Measurements from ENCODE around the gene SELENBP1. TPM values are rescaled to one million over a fixed set of nuclear protein-coding genes. Genes with fewer than 3 reads are reported as not detected.

The SELENBP1 gene
- total RNA-seq, 1 donor from 2014 or later: 74.6 TPM

- no peaks in the 10 kb centered on the region for H3K27me3 ChIP-seq (ENCODE audit: control insufficient read depth in 3 of 3, insufficient read depth in 3 of 3, low read length in 3 of 3)
- peak overlapping the region; percentile 60 to 95 (median 85) for H3K4me3 ChIP-seq (ENCODE audit: low read length in 3 of 3)
- peaks cover 31 to 33% (median 31%) of the 10 kb centered on the region in 3 donors for H3K4me1 ChIP-seq (ENCODE audit: control insufficient read depth in 3 of 3, insufficient read depth in 3 of 3, low read length in 3 of 3)
- H3K36me3 ChIP-seq (ENCODE audit: control insufficient read depth in 3 of 3, insufficient read depth in 3 of 3, low read length in 3 of 3): peaks cover 5 to 15% (median 14%) of the 10 kb centered on the region in 3 donors
- H3K9ac ChIP-seq (ENCODE audit: low read depth in 1 of 3, low read length in 3 of 3): peak overlapping the region; percentile 74 to 91 (median 81)
- peak overlapping the region; percentile 89 for H3K27ac ChIP-seq (ENCODE audit: low read depth, low read length)
- no peaks in the 10 kb centered on the region for H3K9me3 ChIP-seq (ENCODE audit: control insufficient read depth in 3 of 3, low read length in 3 of 3)
Measured at GRCh38 chr1:151327903-151328674, 44.4 kb downstream of the SELENBP1 start.

GRCh38 chr1:151327223-151327902 is 45.1 kb downstream of the SELENBP1 start, which contains the start of gene PI4KB:
Gene PI4KB (minus strand): TSS chr1:151327416. CDS start chr1:151316481, 10,935 bp downstream.
- H3K27me3 ChIP-seq (ENCODE audit: control insufficient read depth in 3 of 3, insufficient read depth in 3 of 3, low read length in 3 of 3): no peaks in the 10 kb centered on the region
- H3K36me3 ChIP-seq (ENCODE audit: control insufficient read depth in 3 of 3, insufficient read depth in 3 of 3, low read length in 3 of 3): peaks cover 7 to 20% (median 17%) of the 10 kb centered on the region in 3 donors
- peak within 1 kb of the TSS; percentile 74 to 91 (median 81) for H3K9ac ChIP-seq (ENCODE audit: low read depth in 1 of 3, low read length in 3 of 3)
- H3K4me3 ChIP-seq (ENCODE audit: low read length in 3 of 3): peak within 1 kb of the TSS; percentile 60 to 95 (median 85)
- H3K27ac ChIP-seq (ENCODE audit: low read depth, low read length): peak within 1 kb of the TSS; percentile 89
- H3K4me1 ChIP-seq (ENCODE audit: control insufficient read depth in 3 of 3, insufficient read depth in 3 of 3, low read length in 3 of 3): peaks cover 31 to 33% (median 31%) of the 10 kb centered on the region in 3 donors
- H3K9me3 ChIP-seq (ENCODE audit: control insufficient read depth in 3 of 3, low read length in 3 of 3): no peaks in the 10 kb centered on the region

- H3K4me3 ChIP-seq (ENCODE audit: low read length in 3 of 3): peak overlapping the region; percentile 60 to 95 (median 85)
- H3K4me1 ChIP-seq (ENCODE audit: control insufficient read depth in 3 of 3, insufficient read depth in 3 of 3, low read length in 3 of 3): peaks cover 31 to 33% (median 33%) of the 10 kb centered on the region in 3 donors
Measured at GRCh38 chr1:151326619-151327222, 45.8 kb downstream of the SELENBP1 start.

GRCh38 chr1:151325646-151326429 is 46.7 kb downstream of the SELENBP1 start:
- Histone ChIP-seq H3K4me1 (ENCODE audit: control insufficient read depth in 3 of 3, insufficient read depth in 3 of 3, low read length in 3 of 3) (peaks cover 31 to 33% (median 33%) of the 10 kb centered on the region in 3 donors), H3K36me3 (ENCODE audit: control insufficient read depth in 3 of 3, insufficient read depth in 3 of 3, low read length in 3 of 3) (peaks cover 7 to 25% (median 19%) of the 10 kb centered on the region in 3 donors), H3K27me3 (ENCODE audit: control insufficient read depth in 3 of 3, insufficient read depth in 3 of 3, low read length in 3 of 3) (no peaks in the 10 kb centered on the region), H3K9me3 (ENCODE audit: control insufficient read depth in 3 of 3, low read length in 3 of 3) (no peaks in the 10 kb centered on the region), H3K27ac (ENCODE audit: low read depth, low read length) (peak overlapping the region; percentile 89), H3K4me3 (ENCODE audit: low read length in 3 of 3) (peak overlapping the region; percentile 60 to 95 (median 85)), H3K9ac (ENCODE audit: low read depth in 1 of 3, low read length in 3 of 3) (peak overlapping the region; percentile 74 to 91 (median 81))

More at GRCh38 chr1:151326619-151327222, 45.8 kb downstream of the SELENBP1 start:
- Histone ChIP-seq H3K27me3 (ENCODE audit: control insufficient read depth in 3 of 3, insufficient read depth in 3 of 3, low read length in 3 of 3) (no peaks in the 10 kb centered on the region), H3K9me3 (ENCODE audit: control insufficient read depth in 3 of 3, low read length in 3 of 3) (no peaks in the 10 kb centered on the region), H3K9ac (ENCODE audit: low read depth in 1 of 3, low read length in 3 of 3) (peak overlapping the region; percentile 74 to 91 (median 81)), H3K27ac (ENCODE audit: low read depth, low read length) (peak overlapping the region; percentile 89), H3K36me3 (ENCODE audit: control insufficient read depth in 3 of 3, insufficient read depth in 3 of 3, low read length in 3 of 3) (peaks cover 7 to 25% (median 17%) of the 10 kb centered on the region in 3 donors)

GRCh38 chr1:151325231-151325630 is 47.3 kb downstream of the SELENBP1 start:
- H3K36me3 ChIP-seq (ENCODE audit: control insufficient read depth in 3 of 3, insufficient read depth in 3 of 3, low read length in 3 of 3): peaks cover 7 to 30% (median 24%) of the 10 kb centered on the region in 3 donors
- H3K4me3 ChIP-seq (ENCODE audit: low read length in 3 of 3): no peak overlapping the region
- H3K27ac ChIP-seq (ENCODE audit: low read depth, low read length): no peak overlapping the region
- H3K27me3 ChIP-seq (ENCODE audit: control insufficient read depth in 3 of 3, insufficient read depth in 3 of 3, low read length in 3 of 3): no peaks in the 10 kb centered on the region
- peak overlapping the region in 2 of 3 donors; percentile 11 to 81 for H3K9ac ChIP-seq (ENCODE audit: low read depth in 1 of 3, low read length in 3 of 3)
- no peaks in the 10 kb centered on the region for H3K9me3 ChIP-seq (ENCODE audit: control insufficient read depth in 3 of 3, low read length in 3 of 3)
- H3K4me1 ChIP-seq (ENCODE audit: control insufficient read depth in 3 of 3, insufficient read depth in 3 of 3, low read length in 3 of 3): peaks cover 31 to 33% (median 33%) of the 10 kb centered on the region in 3 donors

- peaks cover 33 to 35% (median 34%) of the 10 kb centered on the region in 3 donors for H3K4me1 ChIP-seq (ENCODE audit: control insufficient read depth in 3 of 3, insufficient read depth in 3 of 3, low read length in 3 of 3)
- no peaks in the 10 kb centered on the region for H3K9me3 ChIP-seq (ENCODE audit: control insufficient read depth in 3 of 3, low read length in 3 of 3)
- no peak overlapping the region for H3K27ac ChIP-seq (ENCODE audit: low read depth, low read length)
- peak overlapping the region in 1 of 3 donors; percentile 41 for H3K9ac ChIP-seq (ENCODE audit: low read depth in 1 of 3, low read length in 3 of 3)
- H3K36me3 ChIP-seq (ENCODE audit: control insufficient read depth in 3 of 3, insufficient read depth in 3 of 3, low read length in 3 of 3): peaks cover 7 to 35% (median 24%) of the 10 kb centered on the region in 3 donors
- no peaks in the 10 kb centered on the region for H3K27me3 ChIP-seq (ENCODE audit: control insufficient read depth in 3 of 3, insufficient read depth in 3 of 3, low read length in 3 of 3)
- no peak overlapping the region for H3K4me3 ChIP-seq (ENCODE audit: low read length in 3 of 3)
Measured at GRCh38 chr1:151324390-151324930, 48.0 kb downstream of the SELENBP1 start.

GRCh38 chr1:151318975-151319374 is 53.5 kb downstream of the SELENBP1 start:
- peak overlapping the region in 1 of 3 donors; percentile 51 for H3K9ac ChIP-seq (ENCODE audit: low read depth in 1 of 3, low read length in 3 of 3)
- no peak overlapping the region for H3K4me3 ChIP-seq (ENCODE audit: low read length in 3 of 3)
- H3K27me3 ChIP-seq (ENCODE audit: control insufficient read depth in 3 of 3, insufficient read depth in 3 of 3, low read length in 3 of 3): no peaks in the 10 kb centered on the region
- no peaks in the 10 kb centered on the region for H3K9me3 ChIP-seq (ENCODE audit: control insufficient read depth in 3 of 3, low read length in 3 of 3)
- no peak overlapping the region for H3K27ac ChIP-seq (ENCODE audit: low read depth, low read length)
- H3K36me3 ChIP-seq (ENCODE audit: control insufficient read depth in 3 of 3, insufficient read depth in 3 of 3, low read length in 3 of 3): peaks cover 21 to 53% (median 36%) of the 10 kb centered on the region in 3 donors
- H3K4me1 ChIP-seq (ENCODE audit: control insufficient read depth in 3 of 3, insufficient read depth in 3 of 3, low read length in 3 of 3): peaks cover 9 to 18% (median 14%) of the 10 kb centered on the region in 3 donors

- Histone ChIP-seq H3K4me3 (ENCODE audit: low read length in 3 of 3) (no peak overlapping the region), H3K27ac (ENCODE audit: low read depth, low read length) (no peak overlapping the region), H3K9me3 (ENCODE audit: control insufficient read depth in 3 of 3, low read length in 3 of 3) (no peaks in the 10 kb centered on the region), H3K36me3 (ENCODE audit: control insufficient read depth in 3 of 3, insufficient read depth in 3 of 3, low read length in 3 of 3) (peaks cover 21 to 56% (median 27%) of the 10 kb centered on the region in 3 donors), H3K4me1 (ENCODE audit: control insufficient read depth in 3 of 3, insufficient read depth in 3 of 3, low read length in 3 of 3) (peaks cover 39 to 51% (median 45%) of the 10 kb centered on the region in 3 donors), H3K27me3 (ENCODE audit: control insufficient read depth in 3 of 3, insufficient read depth in 3 of 3, low read length in 3 of 3) (no peaks in the 10 kb centered on the region), H3K9ac (ENCODE audit: low read depth in 1 of 3, low read length in 3 of 3) (no peak overlapping the region)
Measured at GRCh38 chr1:151315565-151316235, 56.8 kb downstream of the SELENBP1 start.
